ENCODE measurements around the gene RSAD2.

The RSAD2 gene

DNA sequence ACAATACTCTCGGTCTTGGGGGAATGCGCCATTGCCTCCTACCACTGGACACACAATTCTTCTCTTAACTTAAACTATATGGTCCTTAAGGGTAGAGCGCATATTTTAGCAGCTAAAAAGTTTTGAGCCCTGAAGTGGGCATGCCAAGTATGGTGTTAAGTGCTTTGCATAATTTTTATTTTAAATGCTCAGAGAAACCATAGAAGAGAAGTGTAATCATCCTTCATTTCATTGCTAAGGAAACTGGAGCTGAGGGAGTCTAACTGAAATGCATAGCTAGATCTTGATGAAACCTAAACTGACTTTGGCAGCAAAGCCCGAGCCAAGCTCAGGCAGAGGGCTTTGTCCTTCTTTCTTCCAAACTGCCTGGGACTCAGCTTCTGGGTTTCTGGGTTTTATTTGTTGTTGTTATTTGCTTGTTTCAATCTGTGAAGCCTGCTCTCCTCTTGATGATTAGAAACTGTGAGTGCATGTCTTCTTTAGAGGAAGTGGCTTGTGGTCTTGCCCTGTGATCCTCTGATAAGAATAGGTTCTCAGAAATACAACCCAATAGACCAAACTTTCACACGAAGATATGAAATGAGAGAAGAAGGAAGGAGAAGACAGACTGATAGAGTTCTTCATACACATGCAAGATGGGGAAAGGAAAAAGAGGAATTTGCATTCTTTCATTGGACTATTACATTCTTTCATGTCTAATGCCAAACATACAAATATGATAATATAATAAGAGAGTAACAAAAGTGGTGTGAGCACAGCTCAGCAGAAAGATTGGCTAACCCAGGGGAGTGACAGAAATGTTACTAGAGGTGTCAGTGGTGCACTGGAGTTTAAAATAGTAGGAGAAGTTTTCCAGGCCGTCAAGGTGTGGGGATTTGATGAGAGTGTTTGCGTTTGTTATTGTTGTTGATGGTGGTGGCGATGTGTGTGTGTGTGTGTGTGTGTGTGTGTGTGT is 32.1 kb downstream of the RSAD2 start:
- no peak for DNase-seq

DNA sequence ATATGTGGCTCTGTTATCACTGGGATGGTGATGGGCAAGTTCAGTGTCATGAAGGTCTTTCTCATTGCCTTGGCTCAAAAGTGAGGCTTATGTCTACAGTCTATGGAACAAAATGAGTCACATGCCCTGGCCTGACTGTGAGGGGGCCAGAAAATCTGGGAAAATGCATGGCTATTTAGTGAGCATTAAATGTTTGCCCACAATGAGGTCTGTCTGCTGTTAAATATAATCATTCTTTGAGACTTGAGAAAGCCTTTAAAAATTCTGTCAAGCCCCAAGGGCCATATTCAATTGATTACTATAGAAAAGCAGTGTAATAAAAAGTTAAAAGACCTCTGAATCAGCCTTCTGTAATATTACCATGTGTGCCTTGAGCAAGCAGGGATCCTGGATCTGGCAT is 34.1 kb downstream of the RSAD2 start:
- DNase-seq: no peak

DNA sequence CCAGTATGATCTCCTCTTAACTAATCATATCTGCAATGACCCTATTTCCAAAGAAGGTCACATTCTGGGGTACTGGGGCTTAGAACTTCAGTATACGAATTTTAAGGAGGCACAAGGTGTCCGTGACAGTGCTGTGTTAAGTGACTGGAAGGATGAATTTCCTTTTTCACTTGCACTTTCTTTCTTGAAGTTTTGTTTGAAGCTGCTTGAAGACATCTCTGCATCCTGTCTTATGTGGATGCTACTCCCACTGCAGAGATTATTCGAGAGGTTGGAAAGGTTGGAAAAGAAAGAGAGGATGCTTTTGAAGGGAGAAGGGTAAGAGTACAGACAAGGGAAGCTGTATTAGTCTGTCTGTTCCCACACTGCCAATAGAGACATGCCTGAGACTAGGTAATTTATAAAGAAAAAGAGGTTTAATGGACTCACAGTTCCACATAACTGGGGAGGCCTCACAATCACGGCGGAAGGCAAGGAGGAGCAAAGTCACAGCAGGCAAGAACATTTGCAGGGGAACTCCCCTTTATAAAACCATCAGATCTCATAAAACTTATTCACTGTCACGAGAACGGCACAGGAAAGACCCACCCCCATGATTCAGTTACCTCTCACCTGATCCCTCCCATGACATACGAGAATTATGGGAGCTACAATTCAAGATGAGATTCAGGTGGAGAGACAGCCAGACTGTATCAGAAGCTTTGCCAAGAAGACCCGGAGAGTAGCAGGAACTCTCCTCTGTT is 36.0 kb downstream of the RSAD2 start:
- DNase-seq: peak; percentile 40

DNA sequence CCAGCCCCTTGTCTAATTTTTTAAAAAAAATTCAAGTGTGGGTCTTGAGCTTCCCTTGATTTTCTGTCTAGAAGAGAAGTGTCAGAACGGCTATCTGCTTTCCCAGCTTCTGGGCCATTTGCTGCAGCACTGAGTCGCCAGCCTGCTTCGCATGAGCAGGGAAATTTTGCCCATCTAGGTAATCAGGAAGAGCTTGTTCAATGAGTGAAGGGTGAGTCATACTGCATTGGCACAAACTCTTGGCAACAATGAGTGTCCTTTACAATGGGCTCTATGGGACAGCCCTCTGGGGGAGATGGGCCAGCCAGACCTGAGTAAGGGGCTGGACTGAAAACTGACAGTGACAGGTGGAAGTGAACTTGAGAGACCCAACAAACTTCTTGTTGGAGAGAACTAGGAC is 37.3 kb downstream of the RSAD2 start:
- no peak for DNase-seq

DNA sequence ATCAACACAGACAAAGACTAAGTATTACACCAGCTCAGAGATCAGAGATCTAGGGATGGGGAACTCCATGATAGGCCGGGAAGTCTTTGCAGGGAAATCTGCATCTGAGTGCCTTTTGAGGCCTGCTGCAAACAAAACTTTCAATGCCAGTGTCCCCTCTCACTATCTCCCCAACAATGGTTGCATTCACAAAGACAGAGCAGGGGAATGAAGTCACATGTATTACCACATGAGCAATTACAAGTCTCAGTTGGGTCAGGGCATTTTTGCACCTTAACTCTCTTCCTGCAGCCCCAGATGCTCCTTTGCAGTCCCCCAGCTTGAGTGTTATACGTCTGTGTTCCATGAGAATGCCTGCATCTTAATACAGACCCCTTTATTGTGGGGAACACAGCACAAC is 37.8 kb downstream of the RSAD2 start:
- DNase-seq: no peak

DNA sequence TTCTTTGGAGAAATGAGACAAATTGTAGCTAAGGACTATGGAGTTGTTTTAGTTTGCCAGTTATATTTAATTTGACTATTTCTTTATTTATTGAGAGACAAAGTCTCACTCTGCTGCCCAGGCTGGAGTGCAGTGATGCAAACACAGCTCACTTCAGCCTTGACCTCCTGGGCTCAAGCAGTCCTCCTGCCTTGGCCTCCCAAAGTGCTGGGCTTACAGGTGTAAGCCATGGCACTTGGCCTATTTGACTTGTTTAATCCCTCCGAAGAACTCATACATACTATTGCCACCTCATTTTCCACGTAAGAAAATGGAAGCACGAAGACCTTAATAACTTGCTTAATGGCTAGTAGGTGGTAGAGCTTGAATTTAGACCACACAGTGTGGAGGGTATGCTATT is 38.6 kb downstream of the RSAD2 start:
- DNase-seq: no peak

DNA sequence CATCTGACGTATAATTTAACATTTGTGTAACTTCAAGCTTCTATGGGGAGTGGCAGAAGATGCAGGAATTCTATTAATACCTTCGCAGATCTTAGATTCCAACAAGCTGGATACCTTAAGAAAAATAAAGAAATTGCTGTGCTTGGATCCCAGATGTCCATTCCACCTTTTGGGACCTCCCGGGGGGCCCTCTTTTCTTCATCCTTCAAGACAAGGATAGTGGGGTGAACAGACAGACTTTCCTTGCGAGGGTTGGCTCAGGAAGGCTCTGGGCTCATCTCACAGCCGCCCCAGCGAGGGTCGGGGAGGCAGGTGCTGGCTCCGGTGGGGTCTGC is 39.1 kb downstream of the RSAD2 start:
- no peak for DNase-seq

DNA sequence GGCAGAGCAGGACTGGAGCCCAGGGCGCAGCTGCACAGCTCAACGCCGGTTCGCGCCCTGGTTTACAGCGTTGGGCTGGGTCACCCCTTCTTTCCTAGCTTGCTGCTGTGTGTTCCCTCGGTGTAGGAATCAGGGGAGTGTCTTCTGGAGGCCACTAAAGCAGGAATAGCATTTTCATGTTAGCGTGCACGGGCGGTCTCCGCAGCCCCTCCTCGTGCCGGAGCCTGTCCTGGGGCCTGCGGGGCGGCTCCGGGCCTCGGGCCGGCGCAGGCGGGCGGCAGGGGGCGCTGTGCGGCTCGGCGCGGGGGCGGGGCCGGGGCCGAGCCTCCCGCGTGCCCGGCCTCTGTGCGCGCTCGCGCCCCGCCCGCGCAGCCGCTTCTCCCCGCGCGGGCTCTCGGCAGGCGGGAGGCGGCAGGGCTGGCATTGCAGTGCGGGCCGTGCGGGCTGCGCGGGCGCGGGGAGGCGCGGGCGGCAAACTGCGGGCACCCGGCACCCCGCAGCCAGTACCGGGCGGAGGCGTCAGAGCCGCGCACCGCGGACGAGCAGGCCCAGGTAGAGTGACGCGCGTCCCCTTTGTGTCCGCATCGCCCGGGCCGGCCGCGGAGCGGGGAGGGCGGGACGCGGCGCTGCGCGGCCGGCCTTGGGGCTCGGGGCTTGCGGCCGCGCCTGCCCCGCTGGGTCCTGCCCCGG is 39.6 kb downstream of the RSAD2 start, which contains the start of gene RNF144A:
TSS of gene RNF144A (plus strand) at position 342 of the 690 bp plus-strand sequence. CDS start 79,515 bp downstream, outside the sequence.
- peak; percentile 75 for DNase-seq

DNA sequence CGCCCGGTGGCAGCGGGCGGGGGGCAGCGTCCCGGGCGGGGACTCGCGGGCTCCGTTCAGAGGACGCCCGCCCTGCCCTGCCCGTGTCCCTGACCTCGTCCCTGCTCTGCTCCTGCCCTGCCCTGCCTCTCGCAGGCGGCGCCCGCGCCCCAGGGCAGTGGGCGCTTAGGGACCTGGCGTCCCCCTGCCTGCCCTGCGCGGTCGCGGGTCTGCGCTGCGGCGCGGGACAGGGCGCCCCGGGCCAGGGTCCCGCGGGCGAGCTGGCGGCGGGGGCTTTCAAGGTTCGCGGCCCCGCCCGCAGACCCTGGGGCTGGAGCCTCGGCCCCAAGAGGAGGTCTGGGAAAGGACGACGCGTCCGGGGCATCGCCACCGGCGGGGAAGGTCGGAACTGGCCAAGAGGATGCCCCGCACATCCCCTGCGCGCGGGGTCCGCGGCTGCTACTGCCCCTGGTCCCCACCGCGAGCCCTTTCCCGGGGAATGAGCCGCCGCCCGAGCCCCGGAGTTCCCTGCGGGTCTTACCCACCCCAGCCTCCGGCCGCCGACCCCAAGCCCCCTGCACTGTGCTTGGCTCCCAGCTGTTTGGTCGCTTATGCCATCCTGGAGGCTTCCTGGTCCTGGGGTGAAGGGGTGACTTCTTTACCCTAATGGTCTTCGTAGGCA is 40.3 kb downstream of the RSAD2 start:
- DNase-seq: no peak

DNA sequence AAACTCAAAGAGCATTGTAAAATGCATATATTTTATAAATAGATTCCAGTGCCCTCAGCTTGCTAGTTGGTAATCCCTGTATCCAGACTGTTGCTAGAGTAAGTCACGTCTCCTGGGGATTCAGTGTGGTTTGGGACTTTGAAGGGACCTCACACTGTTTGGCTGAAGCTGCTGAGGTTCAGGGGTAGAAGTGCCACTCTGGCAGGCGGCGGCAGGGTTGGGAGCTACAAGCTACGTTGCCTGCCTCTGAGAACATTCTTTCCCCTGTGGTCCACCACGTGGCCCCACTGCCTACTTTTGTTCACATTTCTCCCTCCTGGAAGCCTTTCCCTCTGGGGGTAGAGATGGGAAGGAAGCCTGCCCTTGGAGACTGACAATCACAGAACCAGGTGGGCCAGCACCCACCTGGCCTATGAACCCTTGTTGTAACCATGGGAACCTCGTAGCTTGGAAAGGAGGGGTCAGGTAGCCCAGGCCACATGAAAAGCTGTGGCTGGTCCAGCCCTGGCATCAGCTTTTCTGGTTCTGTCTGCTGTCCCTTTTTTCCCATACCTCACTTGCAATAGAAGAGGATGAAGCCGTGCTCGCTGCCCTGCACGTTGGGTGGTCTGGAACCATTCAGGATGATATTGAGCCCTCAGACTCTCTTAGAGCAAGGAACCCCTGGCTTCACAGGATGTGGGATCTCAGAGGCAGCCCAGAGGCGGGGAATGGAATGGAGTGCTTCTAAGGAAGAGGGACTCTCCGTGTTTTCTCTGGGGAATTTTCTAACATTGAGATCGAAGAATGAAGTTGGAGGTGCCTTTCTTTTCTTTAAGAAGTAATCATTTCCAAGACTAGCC is 42.5 kb downstream of the RSAD2 start:
- no peak for DNase-seq

DNA sequence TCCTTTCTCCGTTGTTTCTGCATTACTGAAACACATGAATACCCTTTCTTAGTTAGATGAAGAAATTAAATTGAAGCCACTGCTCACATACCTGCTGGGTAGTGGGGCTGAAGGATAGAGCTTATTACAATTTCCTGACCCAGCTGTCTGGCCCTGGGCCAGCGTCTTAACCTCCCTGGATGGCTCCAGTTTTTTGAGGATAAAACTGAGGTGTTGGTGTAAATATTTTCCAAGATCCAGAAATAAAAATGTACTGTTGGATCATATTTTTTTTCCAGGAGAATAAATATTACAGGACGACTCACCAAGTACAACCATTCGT is 43.1 kb downstream of the RSAD2 start:
- no peak for DNase-seq

DNA sequence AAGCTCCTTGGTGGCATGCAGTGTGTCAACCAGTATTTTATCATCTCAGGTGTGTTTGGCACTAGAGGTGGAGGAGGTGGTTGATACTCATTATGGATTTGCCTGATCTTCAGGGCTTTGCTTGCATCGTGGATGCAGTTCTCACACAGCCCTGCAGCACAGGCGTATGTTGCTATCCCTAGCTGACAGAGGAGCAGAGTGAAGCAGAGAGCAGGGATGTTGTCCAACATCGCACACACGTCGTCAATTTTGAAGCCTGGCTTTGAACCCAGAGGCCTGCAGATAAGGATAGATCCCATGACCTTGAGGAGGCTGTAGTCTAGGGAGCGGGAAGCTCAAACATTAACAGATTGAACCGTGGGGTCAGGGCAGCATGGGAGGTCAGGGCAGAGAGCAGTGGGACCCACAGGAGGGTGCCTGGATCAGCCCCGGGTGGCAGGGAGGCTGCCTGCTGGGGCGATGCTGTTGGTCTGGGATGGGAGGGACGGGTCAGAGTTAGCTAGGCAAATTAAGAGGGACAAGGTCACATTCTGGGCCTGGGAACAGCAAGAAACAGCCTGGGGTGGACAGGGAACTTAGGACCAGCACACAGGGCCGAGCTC is 43.8 kb downstream of the RSAD2 start:
- no peak for DNase-seq

DNA sequence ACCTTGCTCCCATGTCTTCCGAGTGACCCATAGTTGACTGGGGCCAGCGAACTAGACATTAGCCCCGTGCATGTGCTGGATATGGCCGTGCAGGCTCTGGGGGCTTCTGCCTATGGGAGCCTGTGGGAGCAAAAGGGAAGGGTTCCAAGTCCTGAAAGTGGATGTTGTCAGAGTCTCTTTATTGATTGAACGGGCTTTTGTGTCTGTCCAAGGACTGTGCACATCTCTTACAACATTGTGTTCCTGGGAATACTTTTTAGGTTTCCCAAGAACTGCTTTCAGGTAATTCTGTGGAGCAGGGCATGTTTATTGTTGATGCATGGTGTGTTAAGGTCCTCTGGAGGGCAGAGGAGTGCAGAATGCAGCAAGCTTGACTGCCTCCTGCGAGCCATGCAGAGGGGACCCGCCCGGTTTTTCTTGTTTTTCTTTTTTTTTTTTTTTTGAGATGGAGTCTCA is 44.7 kb downstream of the RSAD2 start:
- no peak for DNase-seq

DNA sequence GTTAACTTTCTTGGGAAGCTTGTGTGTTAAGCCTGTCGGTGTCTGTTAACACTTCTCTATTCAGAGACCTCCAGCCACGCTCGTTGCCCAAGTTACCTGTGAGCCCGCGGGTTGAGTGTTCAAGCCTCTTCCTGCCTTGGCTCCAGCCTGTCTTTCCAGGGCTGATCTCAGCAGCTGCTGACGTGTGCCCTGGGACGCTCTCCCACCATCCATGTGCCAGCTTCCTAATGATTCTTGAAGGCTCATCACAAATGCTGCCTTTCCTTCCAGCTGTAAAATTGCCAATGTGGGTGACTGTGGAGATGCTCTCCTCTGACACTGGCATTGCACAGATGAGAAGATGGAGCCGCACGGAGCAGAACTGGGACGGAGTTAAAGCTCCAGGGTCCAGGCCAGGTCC is 45.7 kb downstream of the RSAD2 start:
- DNase-seq: no peak

DNA sequence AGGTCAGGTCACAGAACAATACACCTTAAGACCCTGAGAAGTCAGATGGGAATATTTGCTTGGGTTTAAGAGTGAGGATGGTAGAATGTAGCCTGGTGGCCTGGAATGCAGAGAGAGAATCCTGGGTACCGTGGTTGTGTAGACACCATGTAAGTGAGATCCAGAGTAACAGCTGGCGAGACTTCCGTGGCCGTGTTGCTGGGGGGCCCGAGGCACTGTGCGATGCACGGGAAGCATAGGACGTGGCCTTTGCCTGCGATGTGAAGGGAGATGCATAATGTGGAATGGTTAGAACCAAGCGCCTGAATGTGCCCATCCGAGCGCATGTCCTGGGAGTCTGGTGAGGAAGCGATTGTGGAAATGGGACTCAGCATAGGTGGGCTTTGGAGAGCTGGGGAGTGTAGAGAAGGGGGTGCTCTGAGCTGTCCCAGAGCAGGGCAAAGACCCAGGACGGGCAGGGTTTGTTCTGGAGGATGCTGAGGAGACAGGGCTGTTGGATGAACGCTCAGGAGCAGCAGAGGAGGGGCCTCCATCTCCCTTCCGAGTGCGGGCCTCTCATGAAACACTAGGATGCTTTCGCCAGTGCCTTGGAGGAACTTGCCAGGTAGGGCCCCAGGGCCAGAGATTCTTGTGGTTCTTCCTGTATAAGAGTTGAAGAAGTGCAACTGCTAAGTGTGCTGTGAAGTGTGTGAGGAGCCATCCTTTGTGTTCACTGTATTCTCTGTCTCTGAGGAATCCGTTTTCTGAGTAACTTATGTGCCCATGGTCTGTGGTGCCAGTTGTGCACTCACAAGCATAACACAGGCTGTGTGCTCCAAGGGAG is 46.7 kb downstream of the RSAD2 start:
- no peak for DNase-seq

DNA sequence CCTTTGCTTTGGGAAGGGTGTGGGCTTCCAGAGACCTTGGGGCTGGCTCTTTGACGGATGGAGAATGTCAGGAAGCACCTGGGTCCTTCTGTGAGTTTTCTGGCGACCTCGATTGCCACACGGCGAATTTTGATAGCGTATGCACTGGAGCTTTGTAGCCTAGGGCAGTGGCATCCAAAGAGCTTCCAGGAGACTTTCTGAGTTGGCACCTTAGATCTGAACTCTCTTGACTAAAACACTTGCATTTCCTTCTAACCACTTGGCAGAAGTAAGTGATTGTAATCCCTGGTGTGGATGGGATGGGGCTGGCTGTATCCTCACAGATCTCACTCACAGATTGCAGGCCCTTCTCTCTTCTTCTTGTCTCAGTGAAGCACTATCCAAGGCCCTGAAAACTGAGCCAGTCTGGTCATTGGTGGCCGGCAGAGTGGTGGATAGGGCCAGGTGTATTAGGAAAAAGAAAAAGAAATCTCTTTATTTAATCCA is 47.4 kb downstream of the RSAD2 start:
- DNase-seq: no peak

DNA sequence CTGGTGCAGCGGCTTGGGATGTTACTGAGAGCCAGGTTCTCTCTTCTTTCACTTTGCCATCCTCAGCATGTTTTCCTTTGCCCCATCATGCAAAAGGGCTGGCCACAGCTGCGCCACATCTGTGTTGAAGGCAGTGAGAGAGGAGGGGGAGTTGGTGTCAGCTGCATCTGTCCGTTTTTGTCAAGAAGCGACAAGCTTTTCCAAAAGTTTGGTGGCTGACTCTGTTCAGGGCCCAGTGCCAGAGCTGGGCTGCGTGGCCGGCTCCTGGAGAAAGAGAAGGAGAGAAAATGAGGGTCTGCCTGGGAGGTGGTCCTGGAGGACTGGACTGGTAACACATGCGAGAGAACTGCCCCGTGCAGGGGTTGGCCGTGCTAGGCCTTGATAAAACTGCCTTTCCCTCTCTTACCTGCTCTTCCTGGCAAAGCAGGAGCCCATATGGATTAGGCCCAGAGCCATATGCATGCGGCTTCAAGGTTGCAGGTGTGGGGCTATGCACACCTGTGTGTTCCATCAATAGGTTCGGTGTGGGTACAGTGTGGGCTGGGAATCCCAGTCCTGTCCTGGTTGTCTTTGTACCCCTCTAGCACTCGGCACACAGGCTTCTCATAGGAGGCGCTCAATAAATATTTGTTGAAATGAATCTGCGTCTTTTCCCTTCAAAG is 48.6 kb downstream of the RSAD2 start:
- DNase-seq: no peak

DNA sequence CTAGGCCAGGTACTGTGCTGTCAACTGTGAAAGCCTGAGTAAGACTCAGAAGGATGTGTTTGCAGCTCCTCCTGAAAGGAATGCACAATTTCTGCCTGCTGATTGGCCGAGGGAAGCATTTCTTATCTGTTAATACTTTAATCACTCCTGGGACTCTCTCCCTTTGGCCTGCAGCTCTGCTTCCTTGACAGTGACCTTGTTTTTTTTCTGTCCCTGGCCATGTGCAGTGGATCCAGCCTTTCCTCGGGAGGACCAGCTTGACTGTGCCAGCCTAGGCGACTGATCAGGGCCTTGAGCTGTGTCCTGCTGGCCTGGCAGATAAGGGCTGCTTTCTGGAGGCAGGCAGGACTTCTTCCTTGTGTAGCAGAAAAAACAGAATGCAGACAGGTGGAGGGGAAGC is 49.6 kb downstream of the RSAD2 start:
- DNase-seq: no peak

DNA sequence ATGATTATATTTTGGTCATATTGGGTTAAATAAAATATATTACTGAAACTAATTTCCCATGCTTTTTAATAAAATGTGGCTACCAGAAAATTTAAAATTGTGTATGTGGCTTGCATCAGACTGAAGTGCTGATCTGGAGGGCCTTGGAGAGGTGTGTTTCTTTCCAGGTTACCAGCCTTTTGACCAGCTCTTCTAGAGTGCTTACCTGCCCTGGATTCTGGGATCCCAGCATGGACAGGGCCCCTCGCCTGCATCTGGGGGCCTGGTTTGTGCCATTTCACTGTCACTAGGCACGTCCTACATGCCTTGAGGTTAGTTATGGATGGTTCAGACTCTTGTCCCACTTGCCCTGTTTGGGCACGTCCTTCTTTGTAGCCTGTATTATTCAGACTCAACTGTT is 50.2 kb downstream of the RSAD2 start:
- no peak for DNase-seq

DNA sequence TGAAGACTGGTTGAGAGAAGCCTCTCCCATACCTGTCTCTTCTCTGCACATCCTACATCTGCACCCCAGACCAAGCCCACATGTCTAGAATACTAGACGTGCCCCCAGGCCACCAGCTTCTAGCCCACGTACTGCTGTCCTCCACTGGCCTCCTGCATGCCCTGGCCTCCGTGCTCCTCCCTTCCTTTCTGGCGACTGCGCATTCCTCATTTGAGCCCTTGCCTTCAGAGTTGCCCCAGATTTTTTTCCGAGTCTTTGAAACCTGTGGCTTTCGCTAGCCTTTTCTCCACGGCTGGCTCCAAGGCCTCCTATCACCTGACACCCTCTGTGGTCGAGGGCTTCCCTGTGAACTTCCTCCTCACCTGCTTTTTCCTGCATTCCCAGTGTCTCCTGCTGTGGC is 50.9 kb downstream of the RSAD2 start:
- DNase-seq: no peak

Data from activated CD8-positive, alpha-beta memory T cell treated with anti-CD3 and anti-CD28 coated beads, Interleukin-2, amount 50 U/mL, for 4 hours (primary cell).